MM.1S (cell line): ENCODE results near the gene TDRD5.

Source experiments
- DNase-seq: peaks from one replicate; pipeline ENCODE4 v3.0.0-alpha.2; 2015
- H2AFZ ChIP-seq: fragments of 300-600 bp; sonication (generic); 2 replicates; pipeline ENCODE4 v1.6.0; 2016; ENCODE audit warnings: antibody characterized with exemption, low read length
- H3F3A ChIP-seq: fragments of 300-600 bp; sonication (generic); 2 replicates; pipeline ENCODE4 v1.6.1; 2016; ENCODE audit warnings: mild to moderate bottlenecking, antibody characterized with exemption, low read length, moderate library complexity, mixed read lengths; ENCODE audit not compliant: insufficient read depth
- H3K27ac ChIP-seq: fragments of 300-600 bp; sonication (generic); 2 replicates; pipeline ENCODE4 v1.5.1; 2016; ENCODE audit warnings: mild to moderate bottlenecking, low read length
- H3K27me3 ChIP-seq: fragments of 300-600 bp; sonication (generic); replicated peaks from 2 replicates; pipeline ENCODE4 v1.6.0; 2016; ENCODE audit warnings: low read length; ENCODE audit not compliant: insufficient read depth
- H3K36me3 ChIP-seq: fragments of 300-600 bp; sonication (generic); replicated peaks from 2 replicates; pipeline ENCODE4 v1.6.1; 2016; ENCODE audit warnings: mild to moderate bottlenecking, low read length, mixed read lengths; ENCODE audit not compliant: insufficient read depth
- H3K4me1 ChIP-seq: fragments of 300-600 bp; sonication (generic); 2 replicates; pipeline ENCODE4 v1.6.1; 2016; ENCODE audit warnings: low read length, mixed read lengths
- H3K4me2 ChIP-seq: fragments of 300-600 bp; sonication (generic); 2 replicates; pipeline ENCODE4 v1.6.0; 2016; ENCODE audit warnings: low read depth, low read length
- H3K4me3 ChIP-seq: fragments of 300-600 bp; sonication (generic); 2 replicates; pipeline ENCODE4 v1.5.1; 2016; ENCODE audit warnings: low read length, mixed read lengths
- H3K79me2 ChIP-seq: fragments of 300-600 bp; sonication (generic); 2 replicates; pipeline ENCODE4 v1.6.1; 2016; ENCODE audit warnings: mixed run types, low read length, mixed read lengths
- H3K9ac ChIP-seq: fragments of 300-600 bp; sonication (generic); 2 replicates; pipeline ENCODE4 v1.6.1; 2016; ENCODE audit warnings: low read length, mixed read lengths
- H3K9me2 ChIP-seq: fragments of 300-600 bp; sonication (generic); replicated peaks from 2 replicates; pipeline ENCODE4 v1.6.1; 2016; ENCODE audit warnings: mild to moderate bottlenecking, low read length, mixed read lengths; ENCODE audit not compliant: insufficient read depth
- H3K9me3 ChIP-seq: fragments of 300-600 bp; sonication (generic); replicated peaks from 2 replicates; pipeline ENCODE4 v1.6.1; 2016; ENCODE audit warnings: mild to moderate bottlenecking, low read length, mixed read lengths; ENCODE audit not compliant: insufficient read depth
- H4K20me1 ChIP-seq: fragments of 300-600 bp; sonication (generic); 2 replicates; pipeline ENCODE4 v1.6.1; 2016; ENCODE audit warnings: mild to moderate bottlenecking, low read length, moderate library complexity, mixed read lengths; ENCODE audit not compliant: insufficient read depth
- EZH2 ChIP-seq: fragments of 300-600 bp; sonication (generic); optimal IDR thresholded peaks from 2 replicates; pipeline ENCODE3; 2017; ENCODE audit warnings: low read depth, mild to moderate bottlenecking, antibody characterized with exemption, low read length, mixed read lengths
- EZH2phosphoT487 ChIP-seq: fragments of 300-600 bp; sonication (generic); IDR thresholded peaks from 2 replicates; pipeline ENCODE4 v1.6.1; 2018; ENCODE audit warnings: antibody characterized with exemption, low read length
- TF ChIP-seq, protein P1 (sequence below): fragments of 300-600 bp; sonication (generic); IDR thresholded peaks from 2 replicates; pipeline ENCODE4 v1.5.1; 2016; ENCODE audit warnings: antibody characterized with exemption, low read length, mixed read lengths

The TDRD5 gene

GRCh38 chr1:179583771-179584320, 7.8 kb upstream of the TDRD5 start:
- Histone ChIP-seq H2AFZ (no peak overlapping the region), H3K27me3 (no peaks in the 10 kb centered on the region), H3K9me2 (no peaks in the 10 kb centered on the region), H3F3A (no peaks in the 10 kb centered on the region), H3K9ac (no peak overlapping the region), H3K79me2 (no peaks in the 10 kb centered on the region), H3K4me2 (no peak overlapping the region), H3K27ac (no peak overlapping the region), H3K4me3 (no peak overlapping the region), H3K36me3 (no peaks in the 10 kb centered on the region), H3K9me3 (no peaks in the 10 kb centered on the region), H3K4me1 (no peaks in the 10 kb centered on the region), H4K20me1 (no peaks in the 10 kb centered on the region)
- DNase-seq: no peak
- TF ChIP-seq, protein P1, sequence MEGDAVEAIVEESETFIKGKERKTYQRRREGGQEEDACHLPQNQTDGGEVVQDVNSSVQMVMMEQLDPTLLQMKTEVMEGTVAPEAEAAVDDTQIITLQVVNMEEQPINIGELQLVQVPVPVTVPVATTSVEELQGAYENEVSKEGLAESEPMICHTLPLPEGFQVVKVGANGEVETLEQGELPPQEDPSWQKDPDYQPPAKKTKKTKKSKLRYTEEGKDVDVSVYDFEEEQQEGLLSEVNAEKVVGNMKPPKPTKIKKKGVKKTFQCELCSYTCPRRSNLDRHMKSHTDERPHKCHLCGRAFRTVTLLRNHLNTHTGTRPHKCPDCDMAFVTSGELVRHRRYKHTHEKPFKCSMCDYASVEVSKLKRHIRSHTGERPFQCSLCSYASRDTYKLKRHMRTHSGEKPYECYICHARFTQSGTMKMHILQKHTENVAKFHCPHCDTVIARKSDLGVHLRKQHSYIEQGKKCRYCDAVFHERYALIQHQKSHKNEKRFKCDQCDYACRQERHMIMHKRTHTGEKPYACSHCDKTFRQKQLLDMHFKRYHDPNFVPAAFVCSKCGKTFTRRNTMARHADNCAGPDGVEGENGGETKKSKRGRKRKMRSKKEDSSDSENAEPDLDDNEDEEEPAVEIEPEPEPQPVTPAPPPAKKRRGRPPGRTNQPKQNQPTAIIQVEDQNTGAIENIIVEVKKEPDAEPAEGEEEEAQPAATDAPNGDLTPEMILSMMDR: no peak
- TF ChIP-seq EZH2phosphoT487: no peak

DNA sequence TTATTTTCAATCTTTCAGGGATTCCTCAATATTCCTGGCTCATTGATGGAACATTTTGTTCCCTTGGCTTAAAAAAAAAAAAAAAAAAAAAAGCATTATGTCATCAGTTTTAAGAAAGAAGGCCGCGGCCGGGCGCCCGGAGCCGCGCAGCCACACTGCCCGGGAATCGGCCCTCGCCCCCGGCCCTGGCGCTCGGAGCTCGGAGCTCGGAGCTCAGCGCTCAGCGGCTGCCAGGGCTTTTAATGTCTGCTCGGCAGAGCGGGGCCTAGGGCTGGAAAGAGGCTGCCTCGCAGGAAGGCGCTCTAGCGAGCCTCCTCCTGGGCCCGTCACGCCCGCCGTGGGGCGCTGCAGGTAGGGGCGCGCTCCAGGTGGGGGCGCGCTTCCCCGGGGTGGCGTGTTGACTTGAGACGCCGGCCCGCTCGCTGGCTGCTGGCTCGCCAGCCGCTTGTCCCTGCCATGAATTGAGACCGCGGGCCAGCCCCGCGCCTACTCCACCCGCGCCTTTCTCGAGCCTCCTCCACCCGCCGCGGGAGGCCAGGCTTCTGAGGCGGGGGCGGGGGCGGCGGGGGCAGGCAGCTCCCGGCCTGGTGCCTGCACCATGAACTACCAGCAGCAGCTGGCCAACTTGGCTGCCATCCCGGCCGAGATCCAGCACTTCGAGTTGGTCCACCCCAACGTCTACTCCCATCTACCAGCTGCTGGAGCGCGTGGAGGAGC, 5.4 kb upstream of the TDRD5 start:
- H3F3A ChIP-seq: no peaks in the 10 kb centered on the region
- TF ChIP-seq, protein P1: peak; percentile 31
- no peak for TF ChIP-seq EZH2
- TF ChIP-seq EZH2phosphoT487: no peak
- H3K4me1 ChIP-seq: no peaks in the 10 kb centered on the region
- no peak overlapping the region for H2AFZ ChIP-seq
- no peaks in the 10 kb centered on the region for H4K20me1 ChIP-seq
- H3K36me3 ChIP-seq: no peaks in the 10 kb centered on the region
- H3K27ac ChIP-seq: no peak overlapping the region
- no peaks in the 10 kb centered on the region for H3K27me3 ChIP-seq
- no peak overlapping the region for H3K4me3 ChIP-seq
- no peaks in the 10 kb centered on the region for H3K79me2 ChIP-seq
- no peak overlapping the region for H3K9ac ChIP-seq
- H3K4me2 ChIP-seq: peak overlapping the region; percentile 18; the same call in 1 of the 2 replicates
- H3K9me3 ChIP-seq: no peaks in the 10 kb centered on the region
- no peaks in the 10 kb centered on the region for H3K9me2 ChIP-seq
- peak; percentile 36 for DNase-seq

DNA sequence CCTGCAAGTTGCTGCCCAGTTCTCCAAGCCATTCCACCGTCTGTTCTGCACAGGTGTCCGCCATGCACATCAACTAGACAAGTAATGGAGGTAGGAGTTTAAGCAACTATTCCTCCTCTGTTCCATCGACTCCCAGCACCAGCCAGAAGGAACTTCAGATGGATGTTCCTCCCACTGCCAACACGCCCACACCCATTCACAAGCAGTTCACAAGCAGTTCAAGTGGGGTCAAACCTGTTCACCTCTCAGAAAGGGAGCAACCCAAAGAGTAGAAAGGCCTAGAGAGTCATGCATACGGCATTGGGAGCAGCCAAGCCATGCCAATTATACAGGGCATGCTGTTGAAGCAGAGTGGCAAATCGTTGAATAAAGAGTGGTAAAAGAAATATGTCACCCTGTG, 4.3 kb upstream of the TDRD5 start:
- no peak for DNase-seq
- Histone ChIP-seq H3K9me2 (no peaks in the 10 kb centered on the region), H3K9me3 (no peaks in the 10 kb centered on the region), H3K4me3 (no peak overlapping the region), H2AFZ (no peak overlapping the region), H3K79me2 (no peaks in the 10 kb centered on the region), H3K27ac (no peak overlapping the region), H4K20me1 (no peaks in the 10 kb centered on the region), H3K4me1 (no peaks in the 10 kb centered on the region), H3K27me3 (no peaks in the 10 kb centered on the region), H3K4me2 (no peak overlapping the region), H3F3A (no peaks in the 10 kb centered on the region), H3K36me3 (no peaks in the 10 kb centered on the region), H3K9ac (no peak overlapping the region)
- no peak for TF ChIP-seq EZH2phosphoT487
- TF ChIP-seq EZH2: no peak
- TF ChIP-seq, protein P1: no peak
